Stomach smooth muscle (tissue), 2 donors: ENCODE data around the gene VRK3.

ENCODE experiments used
- H3K27ac ChIP-seq: one replicate; pipeline ENCODE4 v1.7.0; 2013; ENCODE audit warnings: mild to moderate bottlenecking, low read length, inconsistent platforms
- H3K27me3 ChIP-seq, 2 donors: one replicate each; pipeline ENCODE4 v1.7.0; 2013; ENCODE audit warnings: low read length in 2 of 2; ENCODE audit not compliant: insufficient read depth in 2 of 2, control insufficient read depth in 1 of 2
- H3K36me3 ChIP-seq, 2 donors: one replicate each; pipeline ENCODE4 v1.7.0; 2013; ENCODE audit warnings: low read length in 2 of 2; ENCODE audit not compliant: control insufficient read depth in 2 of 2, insufficient read depth in 2 of 2
- H3K4me1 ChIP-seq: one replicate; pipeline ENCODE4 v1.7.0; 2013; ENCODE audit warnings: low read length; ENCODE audit not compliant: control insufficient read depth, insufficient read depth
- H3K4me3 ChIP-seq, 2 donors: one replicate each; pipeline ENCODE4 v1.7.0; 2013; ENCODE audit warnings: low read length in 2 of 2
- H3K9ac ChIP-seq, 2 donors: one replicate each; pipeline ENCODE4 v1.7.0; 2013; ENCODE audit warnings: low read length in 2 of 2, mild to moderate bottlenecking in 1 of 2
- H3K9me3 ChIP-seq, 2 donors: one replicate each; pipeline ENCODE4 v1.7.0; 2013; ENCODE audit warnings: low read length in 2 of 2; ENCODE audit not compliant: control insufficient read depth in 2 of 2
- donor health status: healthy.
- donor health status: Pancreatic carcinoma.

The VRK3 gene

GRCh38 chr19:50030937-50031336 is 5.8 kb upstream of the VRK3 start:
- no peak overlapping the region for H3K4me3 ChIP-seq
- H3K27ac ChIP-seq, result no peak overlapping the region
- peaks cover 11% of the 10 kb centered on the region for H3K4me1 ChIP-seq
- H3K9me3 ChIP-seq, result no peaks in the 10 kb centered on the region
- H3K9ac ChIP-seq, result no peak overlapping the region
- H3K36me3 ChIP-seq, result peaks cover 39 to 44% of the 10 kb centered on the region in 2 donors
- H3K27me3 ChIP-seq, result no peaks in the 10 kb centered on the region

DNA sequence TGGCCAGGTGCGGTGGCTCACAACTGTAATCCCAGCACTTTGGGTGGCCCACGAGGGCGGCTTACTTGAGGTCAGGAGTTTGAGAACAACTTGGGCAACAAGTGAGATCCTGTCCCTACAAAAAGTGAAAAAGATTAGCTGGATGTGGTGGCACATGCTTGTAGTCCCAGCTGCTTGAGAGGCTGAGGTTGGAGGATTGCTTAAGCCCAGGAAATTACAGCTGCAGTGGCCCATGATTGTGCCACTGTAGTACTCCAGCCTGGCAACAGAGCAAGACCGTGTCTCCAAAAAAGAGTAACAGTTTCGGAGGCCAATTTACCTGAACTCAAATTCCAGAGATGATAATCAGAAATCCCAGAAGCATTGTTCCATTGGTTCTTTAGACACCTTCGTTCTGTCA is 5.1 kb upstream of the VRK3 start:
- Histone ChIP-seq H3K4me1 (peaks cover 13% of the 10 kb centered on the region), H3K36me3 (peaks cover 36 to 39% of the 10 kb centered on the region in 2 donors), H3K27ac (no peak overlapping the region), H3K9me3 (no peaks in the 10 kb centered on the region), H3K4me3 (no peak overlapping the region), H3K9ac (no peak overlapping the region), H3K27me3 (no peaks in the 10 kb centered on the region)

- no peak overlapping the region for H3K27ac ChIP-seq
- H3K36me3 ChIP-seq, result peaks cover 9 to 12% of the 10 kb centered on the region in 2 donors
- H3K4me1 ChIP-seq, result peaks cover 26% of the 10 kb centered on the region
- H3K4me3 ChIP-seq, result peak overlapping the region; percentile 7 to 99
- H3K9me3 ChIP-seq, result no peaks in the 10 kb centered on the region
- no peaks in the 10 kb centered on the region for H3K27me3 ChIP-seq
- no peak overlapping the region for H3K9ac ChIP-seq
Measured at GRCh38 chr19:50026550-50026906, 1.4 kb upstream of the VRK3 start.

GRCh38 chr19:50025794-50026549 is 800 bp upstream of the VRK3 start, which contains the start of gene ZNF473:
ZNF473 (plus strand) TSS chr19:50026005; CDS start chr19:50031083, 5,078 bp downstream.
- Histone ChIP-seq H3K9me3 (no peaks in the 10 kb centered on the region), H3K4me1 (peaks cover 29% of the 10 kb centered on the region), H3K27ac (peak within 1 kb of the TSS; percentile 87), H3K27me3 (no peaks in the 10 kb centered on the region), H3K9ac (peak within 1 kb of the TSS; percentile 93 to 95), H3K4me3 (peak within 1 kb of the TSS; percentile 98 to 99), H3K36me3 (peaks cover 6 to 9% of the 10 kb centered on the region in 2 donors)

DNA sequence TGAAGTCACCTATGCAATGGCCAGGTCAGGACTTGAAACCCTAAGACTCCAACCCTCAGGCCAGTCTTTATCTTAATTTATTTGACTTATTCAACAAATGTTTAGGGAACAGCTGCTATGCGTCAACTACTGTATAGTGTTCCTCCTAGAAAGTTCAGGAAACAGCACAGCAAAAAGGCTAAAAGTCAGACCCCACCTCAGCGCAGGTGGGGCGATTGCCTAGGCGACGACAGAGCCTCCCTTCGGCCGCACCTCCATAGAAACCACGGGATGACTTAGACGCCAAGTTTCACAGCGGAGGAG is 502 bp downstream of the VRK3 start:
- H3K4me1 ChIP-seq, result peaks cover 30% of the 10 kb centered on the region
- H3K27ac ChIP-seq, result peak overlapping the region; percentile 87
- peak overlapping the region; percentile 96 to 99 for H3K4me3 ChIP-seq
- no peaks in the 10 kb centered on the region for H3K9me3 ChIP-seq
- no peaks in the 10 kb centered on the region for H3K27me3 ChIP-seq
- peak overlapping the region; percentile 93 to 95 for H3K9ac ChIP-seq
- H3K36me3 ChIP-seq, result peaks cover 3 to 6% of the 10 kb centered on the region in 2 donors

DNA sequence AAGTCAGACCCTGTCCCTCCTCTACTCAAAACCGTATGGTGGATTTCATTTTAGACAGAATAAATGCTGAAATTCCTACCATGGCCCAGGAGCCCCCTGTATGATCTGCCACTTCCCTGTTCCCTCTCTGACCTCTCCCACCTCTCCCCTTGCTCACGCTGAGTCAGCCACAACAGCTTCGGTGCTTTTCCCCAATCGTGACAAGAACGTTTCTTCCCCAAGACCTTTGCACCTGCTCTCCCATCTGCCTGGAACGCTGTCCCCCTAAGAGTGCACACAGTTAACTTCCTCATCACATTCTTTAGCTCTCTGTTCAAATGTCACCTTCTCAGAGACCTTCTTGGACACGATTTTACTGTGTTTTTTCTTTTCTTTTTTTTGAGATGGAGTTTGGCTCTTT is 2.3 kb downstream of the VRK3 start:
- Histone ChIP-seq H3K9me3 (no peaks in the 10 kb centered on the region), H3K36me3 (peaks cover 7 to 8% of the 10 kb centered on the region in 2 donors), H3K4me1 (peaks cover 30% of the 10 kb centered on the region), H3K27me3 (no peaks in the 10 kb centered on the region), H3K27ac (no peak overlapping the region), H3K4me3 (no peak overlapping the region), H3K9ac (no peak overlapping the region)

DNA sequence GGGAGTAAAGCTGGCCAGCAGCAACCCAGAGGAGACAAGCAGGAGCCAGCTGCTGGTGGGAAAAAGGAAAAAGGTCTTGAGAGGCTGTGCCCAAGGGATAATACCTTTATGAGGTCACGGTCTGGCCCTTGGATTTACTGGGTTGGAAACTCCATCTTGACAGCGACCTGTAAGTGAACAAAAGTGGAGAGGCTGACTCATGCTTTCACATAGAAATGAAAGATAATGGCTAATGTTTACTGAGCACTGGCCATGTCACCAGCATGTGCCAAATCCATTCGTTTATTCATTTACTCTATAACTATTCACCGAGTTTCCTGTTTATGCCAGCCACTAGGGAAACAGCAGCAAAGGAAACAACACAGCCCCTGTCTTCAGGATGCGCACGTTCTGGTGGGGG is 4.7 kb downstream of the VRK3 start:
- H3K4me3 ChIP-seq, result no peak overlapping the region
- H3K27ac ChIP-seq, result no peak overlapping the region
- H3K27me3 ChIP-seq, result no peaks in the 10 kb centered on the region
- H3K4me1 ChIP-seq, result peaks cover 17% of the 10 kb centered on the region
- no peak overlapping the region for H3K9ac ChIP-seq
- peaks cover 20 to 22% of the 10 kb centered on the region in 2 donors for H3K36me3 ChIP-seq
- no peaks in the 10 kb centered on the region for H3K9me3 ChIP-seq

- no peak overlapping the region for H3K9ac ChIP-seq
- no peak overlapping the region for H3K27ac ChIP-seq
- H3K36me3 ChIP-seq, result peaks cover 31 to 43% of the 10 kb centered on the region in 2 donors
- H3K4me1 ChIP-seq, result peaks cover 4% of the 10 kb centered on the region
- no peaks in the 10 kb centered on the region for H3K9me3 ChIP-seq
- H3K27me3 ChIP-seq, result no peaks in the 10 kb centered on the region
- no peak overlapping the region for H3K4me3 ChIP-seq
Measured at GRCh38 chr19:50016225-50016807, 8.9 kb downstream of the VRK3 start.

DNA sequence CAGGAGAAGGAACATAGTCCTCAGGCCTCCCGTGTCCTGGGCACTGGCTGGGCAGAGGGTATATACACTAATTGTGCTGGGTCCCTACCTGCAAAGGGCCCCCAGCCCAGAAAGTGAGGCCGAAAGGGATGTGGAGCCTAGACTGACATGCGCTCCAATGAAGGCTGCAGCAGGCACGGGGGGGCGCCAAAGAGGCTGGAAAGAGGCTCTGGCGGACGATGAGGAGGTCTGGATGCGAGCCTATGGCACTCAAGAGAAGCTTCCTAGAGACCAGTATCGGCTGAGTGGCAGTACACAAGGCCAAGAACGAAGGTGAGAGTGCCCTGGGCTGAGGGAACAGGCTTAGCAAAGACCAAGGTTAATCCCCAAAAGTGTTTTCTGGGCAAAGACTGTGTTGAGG is 16.6 kb downstream of the VRK3 start:
- no peaks in the 10 kb centered on the region for H3K27me3 ChIP-seq
- peaks cover 29 to 42% of the 10 kb centered on the region in 2 donors for H3K36me3 ChIP-seq
- no peaks in the 10 kb centered on the region for H3K9me3 ChIP-seq
- H3K4me1 ChIP-seq, result peaks cover 14% of the 10 kb centered on the region
- H3K4me3 ChIP-seq, result no peak overlapping the region
- no peak overlapping the region for H3K9ac ChIP-seq
- no peak overlapping the region for H3K27ac ChIP-seq

DNA sequence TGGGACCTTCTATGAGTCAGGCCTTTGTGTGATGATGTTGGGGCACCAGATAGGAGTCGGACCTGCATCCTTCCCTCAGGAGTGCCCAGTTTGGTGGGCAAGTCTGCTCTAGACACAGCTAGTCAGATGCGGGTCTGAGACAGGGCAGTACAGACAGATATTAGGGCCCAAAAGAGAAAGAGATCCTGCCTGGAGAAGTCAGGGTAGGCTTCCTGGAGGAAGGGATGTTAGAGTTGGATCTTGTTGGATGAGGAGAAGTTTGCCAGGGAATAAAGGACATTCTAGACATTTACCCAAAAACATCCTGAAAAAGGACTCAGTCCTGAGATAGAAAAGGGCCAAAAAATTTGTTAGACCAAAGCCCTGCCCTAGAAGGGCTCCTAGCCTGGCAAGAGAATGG is 17.2 kb downstream of the VRK3 start:
- Histone ChIP-seq H3K27me3 (no peaks in the 10 kb centered on the region), H3K4me3 (no peak overlapping the region), H3K9me3 (no peaks in the 10 kb centered on the region), H3K27ac (no peak overlapping the region), H3K9ac (no peak overlapping the region), H3K36me3 (peaks cover 26 to 37% of the 10 kb centered on the region in 2 donors), H3K4me1 (peaks cover 20% of the 10 kb centered on the region)

DNA sequence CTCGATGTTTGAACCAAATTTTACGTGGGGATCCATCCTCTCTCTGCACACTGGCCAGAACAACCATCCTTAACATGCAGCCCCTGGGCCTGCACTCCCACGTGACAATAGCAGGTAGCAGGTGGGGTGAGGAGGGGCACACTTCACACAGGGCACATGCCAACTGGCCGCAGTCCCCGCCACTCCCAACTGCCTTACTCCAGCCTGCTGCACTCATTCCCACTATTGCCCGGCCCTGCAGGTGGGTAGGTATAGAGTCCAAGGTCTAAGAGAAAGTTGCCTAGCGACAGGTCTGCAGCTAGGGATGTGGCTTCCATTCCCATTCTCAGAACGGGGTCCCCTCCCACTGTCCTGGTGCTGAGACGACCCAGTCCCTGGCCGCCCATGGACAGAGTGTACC is 18.0 kb downstream of the VRK3 start:
- H3K4me1 ChIP-seq, result peaks cover 27% of the 10 kb centered on the region
- H3K9me3 ChIP-seq, result no peaks in the 10 kb centered on the region
- no peak overlapping the region for H3K9ac ChIP-seq
- no peak overlapping the region for H3K27ac ChIP-seq
- no peaks in the 10 kb centered on the region for H3K27me3 ChIP-seq
- H3K4me3 ChIP-seq, result no peak overlapping the region
- H3K36me3 ChIP-seq, result peaks cover 26 to 39% of the 10 kb centered on the region in 2 donors
